ENCODE data around the gene DOK7.
"Not testable (repeated sequence)": the region's sequence is repeated elsewhere in the genome, so short reads cannot be mapped to it uniquely, and the experiment has no call there.

DOK7 gene

DNA sequence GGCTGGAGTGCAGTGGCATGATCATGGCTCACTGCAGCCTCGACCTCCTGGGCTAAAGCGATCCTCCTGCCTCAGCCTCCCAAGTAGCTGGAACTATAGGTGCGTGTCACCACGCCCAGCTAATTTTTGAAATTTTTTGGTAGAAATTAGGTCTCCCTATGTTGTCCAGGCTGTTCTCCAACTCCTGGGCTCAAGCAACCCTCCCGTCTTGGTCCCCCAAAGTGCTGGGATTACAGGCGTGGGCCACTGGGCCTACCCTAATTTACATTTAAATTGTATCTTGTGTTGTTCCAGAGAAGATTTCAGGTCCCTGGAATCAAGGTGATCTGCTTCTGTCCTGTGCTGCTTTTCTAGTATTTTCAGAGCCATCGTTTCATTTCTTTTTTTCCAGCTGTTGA, 70.3 kb downstream of the DOK7 start:
- no peak for DNase-seq (ENCODE audit: low read depth)

DNA sequence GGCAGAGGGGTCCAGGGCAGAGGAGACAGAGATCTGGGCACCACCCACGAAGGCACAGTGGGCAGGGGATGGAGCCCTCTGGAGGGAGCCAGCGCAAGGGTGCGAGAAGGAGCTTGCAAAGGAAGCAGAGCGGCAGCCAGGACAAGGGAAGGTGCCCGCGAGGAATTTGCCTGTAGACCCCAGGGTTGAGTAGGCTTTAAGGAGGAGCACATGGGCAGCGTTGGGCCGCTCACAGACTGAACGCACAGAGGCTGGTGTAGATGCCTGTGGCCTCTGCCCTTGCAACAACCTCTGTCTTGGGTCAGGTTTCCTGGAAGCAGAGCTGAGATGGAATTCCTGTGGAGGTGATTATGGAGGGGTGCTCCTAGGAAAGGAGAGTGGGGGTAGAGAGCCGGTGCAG, 72.7 kb downstream of the DOK7 start:
- not testable (repeated sequence) for DNase-seq (ENCODE audit: low read depth)

DNA sequence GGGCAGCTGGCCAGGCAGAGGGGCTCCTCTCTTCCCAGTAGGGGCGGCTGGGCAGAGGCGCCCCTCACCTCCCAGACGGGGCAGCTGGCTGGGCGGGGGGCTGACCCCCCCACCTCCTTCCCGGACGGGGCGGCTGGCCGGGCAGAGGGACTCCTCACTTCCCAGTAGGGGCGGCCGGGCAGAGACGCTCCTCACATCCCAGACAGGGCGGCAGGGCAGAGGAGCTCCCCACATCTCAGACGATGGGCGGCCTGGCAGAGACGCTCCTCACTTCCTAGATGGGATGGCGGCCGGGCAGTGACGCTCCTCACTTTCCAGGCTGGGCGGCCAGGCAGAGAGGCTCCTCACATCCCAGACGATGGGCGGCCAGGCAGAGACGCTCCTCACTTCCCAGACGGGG, 75.8 kb downstream of the DOK7 start:
- DNase-seq (ENCODE audit: low read depth), result not testable (repeated sequence)

DNA sequence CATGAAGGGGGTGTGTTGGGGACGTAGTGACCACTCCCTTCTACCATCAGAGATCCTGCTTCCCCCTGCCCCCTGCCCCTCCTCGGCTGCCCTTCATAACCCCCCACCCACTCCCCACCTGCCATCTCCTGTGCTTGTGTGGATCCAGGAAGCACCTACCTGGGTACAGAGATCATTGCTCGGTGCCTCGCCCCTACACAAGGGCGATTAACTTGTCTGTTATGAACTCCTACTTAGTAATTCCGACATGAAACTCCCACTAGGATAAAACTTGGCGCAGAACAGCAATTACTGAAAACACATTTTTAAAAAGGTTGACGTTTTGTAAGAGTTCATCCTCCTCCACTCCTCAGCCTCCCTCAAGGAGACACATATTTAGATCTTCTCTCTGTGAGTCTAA, 80.3 kb downstream of the DOK7 start:
- DNase-seq (ENCODE audit: low read depth), result not testable (repeated sequence)

Data from ELR (cell line).